Embryonic facial prominence (tissue), 1 donor: ENCODE measurements around the gene FRMD4B.
A peak's percentile ranks its signal among the peaks of the same experiment; 100 is the strongest.

Source experiments
- DNase-seq: peaks from one replicate; pipeline ENCODE4 v3.0.0-alpha.2; 2016; ENCODE audit errors: extremely low spot score

Gene FRMD4B

DNA sequence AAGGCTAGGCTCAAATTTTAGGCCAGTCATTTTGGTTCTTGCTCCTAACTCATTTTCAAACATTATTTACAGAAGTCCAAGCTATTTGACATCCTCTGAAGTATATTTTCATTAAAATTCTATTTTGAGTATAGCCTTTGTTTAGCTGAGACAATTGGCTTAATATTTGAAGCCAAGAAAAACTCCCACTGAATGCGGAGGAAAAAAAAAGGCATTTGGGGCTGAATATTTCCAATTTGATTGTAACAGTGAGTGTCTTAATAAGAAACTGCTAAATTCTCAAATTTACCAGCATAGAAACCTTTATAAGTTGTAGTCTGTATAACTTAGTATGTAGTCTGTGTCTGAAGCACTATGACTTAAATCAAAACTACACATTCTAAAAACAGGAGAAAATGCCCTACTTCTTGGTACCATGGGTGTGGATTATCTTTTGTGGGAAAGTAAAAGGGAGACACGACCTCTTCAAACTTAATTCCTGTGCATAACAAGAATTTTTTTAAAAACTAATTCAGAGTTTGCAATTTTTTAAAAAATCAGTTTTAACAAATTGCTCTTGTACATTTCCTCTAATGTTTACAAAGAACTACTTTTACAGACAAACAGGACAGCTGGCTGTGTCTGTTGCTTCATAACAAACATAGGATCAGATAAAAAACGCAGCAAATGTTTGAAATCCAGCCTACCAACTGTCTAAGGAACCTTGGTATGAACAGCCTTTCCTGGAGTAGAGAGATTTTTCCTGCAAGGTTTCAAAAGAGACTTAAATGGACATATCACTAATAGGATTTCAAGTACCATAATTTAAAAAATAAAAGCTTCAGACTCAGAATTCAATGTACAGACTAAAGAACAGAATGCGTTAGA is 210.8 kb downstream of the FRMD4B start:
- DNase-seq = no peak

DNA sequence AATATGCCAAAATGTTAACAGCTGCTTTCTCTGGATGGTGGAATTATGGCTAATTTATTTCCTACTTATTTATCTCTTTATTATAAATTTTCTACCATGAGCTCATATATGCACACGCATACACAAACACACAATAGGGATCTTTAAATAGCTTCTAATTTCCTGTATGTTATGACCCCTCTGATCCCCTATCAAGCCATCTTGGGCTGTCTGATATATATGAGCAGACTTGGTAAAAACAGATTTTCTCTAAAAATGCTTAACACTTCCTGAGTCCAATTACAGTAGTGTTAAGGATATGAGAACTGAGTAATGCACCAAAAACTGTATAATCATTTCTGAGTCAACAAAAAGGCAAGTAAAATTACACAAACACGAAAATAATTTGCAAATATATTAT is 211.4 kb downstream of the FRMD4B start:
- no peak for DNase-seq

DNA sequence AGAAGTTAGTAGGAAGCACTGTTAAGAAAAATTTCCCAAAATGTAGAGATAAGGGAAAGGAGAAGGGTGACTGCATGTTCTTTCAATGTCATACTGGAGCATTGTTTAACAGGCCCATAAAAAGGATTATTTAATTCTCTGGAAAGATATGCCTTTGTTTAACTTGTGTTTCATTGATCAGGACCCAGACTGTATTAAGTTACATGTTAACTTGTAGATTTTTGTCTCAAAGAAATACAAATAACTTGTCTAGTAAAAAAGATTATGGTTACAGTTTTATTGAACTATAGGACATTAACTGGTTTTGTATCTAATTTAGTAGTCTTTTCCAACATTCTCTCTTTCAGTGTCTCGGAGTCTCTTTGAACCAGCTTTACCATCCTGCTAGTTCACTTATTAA is 213.8 kb downstream of the FRMD4B start:
- no peak for DNase-seq

DNA sequence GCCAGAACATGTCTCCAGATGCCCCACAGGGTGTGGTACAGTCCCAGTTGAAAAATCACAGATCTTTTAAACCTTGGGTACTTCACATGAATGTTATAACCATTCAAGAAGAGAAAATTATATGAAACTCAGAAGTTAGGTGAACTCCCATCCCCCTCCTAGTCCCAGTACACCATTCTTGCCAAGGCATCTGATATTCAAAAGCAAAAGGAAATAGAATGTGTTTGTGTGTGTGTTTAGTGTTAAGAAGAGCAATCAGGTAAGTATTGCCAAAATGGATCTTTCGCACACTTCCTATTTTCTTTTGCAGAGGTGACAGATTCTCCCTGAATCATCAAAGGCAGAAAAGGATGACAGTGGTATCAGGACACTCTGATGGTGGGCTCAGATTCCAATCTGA is 219.4 kb downstream of the FRMD4B start:
- no peak for DNase-seq

DNA sequence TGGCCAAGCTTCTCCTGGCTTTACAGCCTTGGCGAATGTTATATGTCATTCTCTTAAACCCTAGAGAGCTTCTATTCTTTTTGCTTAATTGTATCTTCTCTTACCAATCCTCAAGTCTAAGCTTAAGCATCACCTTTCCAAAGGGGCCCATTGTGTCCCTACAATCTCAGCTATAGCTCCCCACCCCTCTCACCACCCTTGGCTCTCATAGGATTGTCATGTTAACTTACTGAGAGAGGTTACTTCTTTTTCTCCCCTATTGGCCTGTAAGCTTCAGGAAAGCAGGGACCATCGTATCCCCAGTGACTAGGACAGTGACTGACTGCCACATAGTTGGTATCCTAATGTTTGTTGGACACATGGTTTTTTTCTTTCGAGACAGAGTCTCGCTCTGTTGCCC is 220.1 kb downstream of the FRMD4B start:
- DNase-seq = no peak

DNA sequence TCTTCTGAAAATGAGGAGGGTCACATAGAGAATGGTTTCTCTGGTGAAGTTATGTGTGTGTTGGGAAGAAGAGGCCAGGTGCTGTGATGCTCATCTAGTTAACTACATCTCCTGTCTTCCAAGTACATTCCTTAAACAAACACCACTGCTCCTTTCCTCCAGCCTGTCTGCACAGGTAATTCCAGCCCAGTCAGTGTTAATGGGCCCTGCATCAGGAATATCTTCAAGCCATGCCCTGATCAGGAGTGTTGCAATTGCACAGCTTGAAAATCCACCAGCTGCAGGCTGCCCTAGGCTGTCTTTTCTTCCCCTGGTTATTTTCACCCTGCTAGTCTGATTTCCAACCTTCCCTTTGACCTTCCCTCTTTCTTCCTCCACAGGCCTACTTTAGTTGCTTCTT is 221.6 kb downstream of the FRMD4B start:
- no peak for DNase-seq

GRCh38 chr3:69162308-69162980 is 223.4 kb downstream of the FRMD4B start:
- no peak for DNase-seq

- peak; percentile 70 for DNase-seq
Observed at GRCh38 chr3:69161587-69162307, 224.1 kb downstream of the FRMD4B start.

DNA sequence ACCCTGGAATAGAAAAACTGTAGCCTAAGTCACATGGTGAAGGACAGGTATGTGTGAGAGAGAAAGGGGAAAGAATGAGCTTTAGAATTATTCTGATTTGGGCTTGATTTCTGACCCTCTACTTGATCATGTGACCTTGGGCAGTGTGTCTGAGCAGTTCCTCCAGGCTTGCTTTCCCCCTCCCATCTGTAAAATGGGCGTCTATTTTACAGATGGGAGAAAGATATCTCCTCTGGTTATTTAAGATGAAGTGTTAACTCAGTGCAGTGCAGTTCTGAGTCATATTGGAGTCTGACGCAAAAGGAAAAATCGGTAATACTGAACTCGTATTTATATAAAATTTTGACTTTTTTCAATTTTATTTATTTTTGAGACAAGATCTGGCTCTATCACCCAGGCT is 225.4 kb downstream of the FRMD4B start:
- no peak for DNase-seq

DNA sequence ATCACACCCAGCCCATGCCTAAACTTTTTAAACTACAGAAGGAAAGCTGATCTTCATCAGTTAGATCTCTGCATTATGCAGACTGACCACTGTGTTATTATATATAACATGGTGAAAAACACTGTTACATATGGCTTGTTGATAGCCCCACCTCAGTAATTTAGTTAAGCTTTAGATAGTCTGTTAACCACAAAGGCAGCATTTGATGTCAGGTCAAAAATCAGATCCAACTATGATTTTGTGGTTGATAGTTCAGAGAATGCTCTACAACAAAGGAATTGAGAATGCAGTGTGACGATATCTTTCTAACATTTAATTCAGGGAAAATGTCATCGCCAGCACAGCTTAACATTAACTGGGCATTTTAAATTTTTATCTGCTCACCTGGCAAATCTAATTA is 225.8 kb downstream of the FRMD4B start:
- no peak for DNase-seq

- no peak for DNase-seq
Observed at GRCh38 chr3:69149586-69149985, 236.3 kb downstream of the FRMD4B start.

DNA sequence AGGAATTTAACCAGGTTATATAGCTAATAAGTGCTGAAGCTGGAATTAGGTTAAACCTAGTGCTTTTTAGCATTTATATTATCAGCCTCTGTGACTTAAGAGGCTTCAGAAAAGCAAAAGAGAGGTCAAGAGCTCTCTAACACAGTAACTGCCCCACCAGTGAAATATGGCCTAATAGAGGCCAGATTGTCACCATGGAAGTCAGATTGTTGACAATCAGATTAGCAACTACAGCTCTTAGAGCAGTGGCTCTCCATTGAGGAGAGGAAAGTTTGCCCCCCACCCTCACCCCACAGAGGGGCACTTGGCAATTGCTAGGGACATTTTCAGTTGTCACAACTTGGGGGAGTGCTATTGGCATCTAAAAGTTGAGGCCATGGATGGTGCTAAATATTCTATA is 240.2 kb downstream of the FRMD4B start:
- DNase-seq = no peak

DNA sequence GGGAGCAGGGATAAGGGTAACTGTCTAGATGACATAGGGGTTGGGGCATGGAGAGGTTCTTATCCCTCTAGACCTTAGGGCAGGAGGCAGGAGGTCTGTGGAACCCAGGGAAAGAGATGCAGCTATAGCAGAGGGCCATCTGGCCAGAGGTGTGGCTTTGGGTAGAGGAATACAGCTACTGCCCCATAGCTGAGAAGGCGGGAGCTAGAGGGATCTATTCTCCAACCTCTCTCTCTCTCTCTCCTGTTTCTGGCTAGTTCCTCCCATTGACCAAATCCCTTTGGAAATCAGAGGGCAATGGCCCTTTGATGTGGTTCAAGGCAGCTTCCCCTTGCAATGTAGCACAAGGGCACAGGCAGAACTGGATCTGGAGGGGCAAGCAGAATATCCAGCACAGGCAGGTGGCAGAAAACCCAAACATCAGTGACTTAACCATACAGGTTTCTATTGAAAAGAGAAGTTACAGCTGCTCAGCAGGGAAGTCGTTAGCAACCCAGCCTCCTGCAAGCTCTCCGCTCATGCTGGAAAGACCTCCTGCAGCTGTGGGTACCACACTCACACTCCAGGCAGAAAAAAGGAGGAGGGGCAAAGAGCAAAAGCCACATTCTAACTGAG is 241.2 kb downstream of the FRMD4B start:
- DNase-seq = no peak

- DNase-seq = no peak
Observed at GRCh38 chr3:69143612-69144011, 242.3 kb downstream of the FRMD4B start.

- no peak for DNase-seq
Observed at GRCh38 chr3:69142797-69143454, 243.0 kb downstream of the FRMD4B start.

DNA sequence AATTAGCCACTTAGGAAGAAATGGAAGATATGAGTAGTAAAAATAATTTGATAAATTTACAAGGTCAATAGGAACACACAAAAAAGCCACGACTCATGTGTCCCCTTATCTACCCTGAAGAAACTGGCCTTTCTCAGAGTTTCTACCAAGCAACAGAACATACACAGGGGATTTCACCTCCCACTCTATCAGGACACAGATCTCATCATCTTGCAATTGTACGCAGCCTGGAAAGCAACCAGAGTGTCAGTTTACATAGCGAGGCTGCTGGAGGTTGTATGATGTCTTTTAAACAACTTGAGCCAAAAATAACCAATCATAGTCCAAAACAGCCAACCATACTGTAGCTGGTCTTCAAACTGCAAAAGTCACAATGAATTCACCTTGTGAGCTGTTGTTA is 243.8 kb downstream of the FRMD4B start:
- no peak for DNase-seq

GRCh38 chr3:69141313-69141712 is 244.6 kb downstream of the FRMD4B start:
- DNase-seq = no peak

DNA sequence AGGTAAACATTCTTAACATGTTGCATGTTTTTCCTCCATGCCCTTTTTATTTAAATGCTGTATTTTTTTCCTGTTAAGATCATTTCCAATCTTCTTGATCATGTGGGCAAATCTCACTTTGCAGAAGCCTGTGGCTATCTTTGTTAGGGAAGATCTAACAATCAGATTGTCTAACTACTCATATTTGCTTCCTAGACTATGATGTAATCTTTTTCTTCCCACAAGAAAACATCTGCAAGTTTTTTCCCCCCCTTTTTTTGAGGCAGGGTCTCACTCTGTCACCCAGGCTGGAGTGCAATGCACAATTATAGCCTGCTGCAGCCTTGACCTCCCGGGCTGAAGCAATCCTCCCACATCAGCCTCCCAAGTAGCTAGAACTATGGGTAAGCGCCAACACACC is 248.5 kb downstream of the FRMD4B start:
- no peak for DNase-seq

GRCh38 chr3:69137005-69137404 is 248.9 kb downstream of the FRMD4B start:
- DNase-seq = no peak

DNA sequence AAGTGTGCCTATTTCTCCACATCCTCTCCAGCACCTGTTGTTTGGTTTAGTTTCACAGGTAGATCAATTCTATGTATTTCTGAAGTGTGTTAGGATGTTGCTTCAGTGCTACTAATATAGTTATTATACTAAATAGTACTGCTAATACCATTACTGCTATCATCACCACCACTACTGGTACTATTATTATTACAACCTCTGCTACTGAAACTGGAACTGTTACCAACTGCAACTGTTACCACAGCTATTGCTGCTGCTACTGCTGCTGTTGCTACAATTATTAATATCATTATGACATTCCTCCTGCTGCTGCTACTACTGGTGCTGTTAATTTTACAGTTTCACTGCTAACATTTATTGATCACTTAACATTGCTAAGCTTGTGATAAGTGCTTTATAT is 255.2 kb downstream of the FRMD4B start:
- no peak for DNase-seq

- DNase-seq = no peak
Observed at GRCh38 chr3:69129531-69129930, 256.4 kb downstream of the FRMD4B start.

- no peak for DNase-seq
Observed at GRCh38 chr3:69128509-69128908, 257.4 kb downstream of the FRMD4B start.
